Chondrocyte (in vitro differentiated cells): ENCODE data around the gene XRCC5. TPM values are rescaled to one million over a fixed set of nuclear protein-coding genes. Genes with fewer than 3 reads are reported as not detected.

ENCODE experiments used
- DNase-seq: peaks from one replicate; pipeline ENCODE4 v3.0.0; 2021; ENCODE audit warnings: mixed read lengths, low spot score
- H3K27ac Mint-ChIP-seq: one replicate; pipeline ENCODE4 v1.8.0; 2021; ENCODE audit warnings: mild to moderate bottlenecking, moderate library complexity, mixed read lengths; ENCODE audit not compliant: unreplicated experiment
- H3K27me3 Mint-ChIP-seq: 2 replicates; pipeline ENCODE4 v1.8.0; 2021; ENCODE audit warnings: low read depth, mixed read lengths
- H3K36me3 Mint-ChIP-seq: 2 replicates; pipeline ENCODE4 v1.8.0; 2021; ENCODE audit warnings: low read depth, mixed read lengths
- H3K4me1 Mint-ChIP-seq: 2 replicates; pipeline ENCODE4 v1.8.0; 2021; ENCODE audit warnings: low read depth, mild to moderate bottlenecking, mixed read lengths
- H3K4me3 Mint-ChIP-seq: one replicate; pipeline ENCODE4 v1.8.0; 2021; ENCODE audit warnings: mild to moderate bottlenecking, moderate library complexity, mixed read lengths; ENCODE audit not compliant: unreplicated experiment
- H3K9me3 Mint-ChIP-seq: 2 replicates; pipeline ENCODE4 v1.8.0; 2021; ENCODE audit warnings: low read depth, mixed read lengths
- long read RNA-seq: library from polyadenylated mRNA; stranded (forward); transcript quantifications from one replicate; pipeline ENCODE4 v2.0.0, GENCODE V29; 2021
- total RNA-seq: library from RNA; stranded (reverse); gene quantifications from 3 replicates; pipeline ENCODE4 v1.2.1, GENCODE V29; 2021
- TF ChIP-seq, protein P1 (sequence below): fragments of 200-600 bp; sonication (generic); IDR thresholded peaks from 2 replicates; pipeline ENCODE4 v1.5.0; 2021; ENCODE audit warnings: antibody characterized with exemption, mild to moderate bottlenecking, moderate library complexity

The XRCC5 gene
- 154 to 236 TPM (median 158 TPM) in 3 replicates for total RNA-seq
- long read RNA-seq, transcript XRCC5-201 (21 exons, 3,428 nt) = major isoform, 278 of 306 reads
- long read RNA-seq, partial matches to known transcripts = 21 of 306 reads
- long read RNA-seq, other reads (novel, unspliced or antisense) = 7 of 306 reads

DNA sequence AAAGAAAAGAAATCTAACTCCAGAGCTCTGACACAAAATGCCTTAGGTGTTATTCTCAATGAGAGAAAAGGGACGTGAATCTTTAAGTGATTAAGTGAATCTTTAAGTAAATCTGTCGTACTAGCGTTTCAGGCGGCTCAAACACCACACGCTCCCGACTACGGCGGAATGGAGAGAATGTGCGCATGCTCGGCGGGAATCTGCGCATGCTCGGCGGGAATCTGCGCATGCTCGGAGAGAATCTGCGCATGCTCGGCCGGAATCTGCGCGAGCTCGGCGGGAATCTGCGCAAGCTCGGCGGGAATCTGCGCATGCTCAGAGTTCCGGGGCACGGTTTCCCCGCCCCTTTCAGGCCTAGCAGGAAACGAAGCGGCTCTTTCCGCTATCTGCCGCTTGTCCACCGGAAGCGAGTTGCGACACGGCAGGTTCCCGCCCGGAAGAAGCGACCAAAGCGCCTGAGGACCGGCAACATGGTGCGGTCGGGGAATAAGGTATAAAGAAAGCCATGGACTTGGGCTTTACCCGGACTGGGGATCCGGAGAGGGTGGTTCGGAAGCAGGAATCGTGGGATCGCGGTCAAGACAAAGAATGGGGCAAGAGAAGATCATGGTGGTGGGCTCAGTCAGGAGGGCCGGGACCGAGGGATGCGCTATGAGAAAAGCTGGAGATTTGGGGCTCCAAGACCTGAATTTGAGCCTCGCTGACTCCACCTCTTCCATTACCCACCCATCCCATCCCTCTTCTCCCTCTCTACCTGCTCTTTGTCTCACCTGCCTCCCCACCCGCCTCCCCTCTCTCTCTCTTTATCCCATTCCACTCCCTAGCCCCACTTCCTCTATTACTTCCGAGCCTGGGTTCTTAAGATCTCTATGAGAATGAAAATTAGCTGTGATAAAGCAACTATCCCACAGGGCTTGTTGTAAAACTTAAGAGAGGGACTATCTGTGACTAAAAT, at the start of gene XRCC5:
Gene XRCC5 (plus strand): TSS at position 382 of the 955 bp plus-strand sequence. CDS start 89 bp downstream, at position 471.
- Mint-ChIP-seq H3K27ac (peak within 1 kb of the TSS; percentile 100), H3K36me3 (peaks cover 13% of the 10 kb centered on the region), H3K27me3 (peaks cover 1% of the 10 kb centered on the region), H3K4me1 (peaks cover 42% of the 10 kb centered on the region), H3K9me3 (no peaks in the 10 kb centered on the region), H3K4me3 (peak within 1 kb of the TSS; percentile 100)
- DNase-seq = peak; percentile 97
- TF ChIP-seq, protein P1, sequence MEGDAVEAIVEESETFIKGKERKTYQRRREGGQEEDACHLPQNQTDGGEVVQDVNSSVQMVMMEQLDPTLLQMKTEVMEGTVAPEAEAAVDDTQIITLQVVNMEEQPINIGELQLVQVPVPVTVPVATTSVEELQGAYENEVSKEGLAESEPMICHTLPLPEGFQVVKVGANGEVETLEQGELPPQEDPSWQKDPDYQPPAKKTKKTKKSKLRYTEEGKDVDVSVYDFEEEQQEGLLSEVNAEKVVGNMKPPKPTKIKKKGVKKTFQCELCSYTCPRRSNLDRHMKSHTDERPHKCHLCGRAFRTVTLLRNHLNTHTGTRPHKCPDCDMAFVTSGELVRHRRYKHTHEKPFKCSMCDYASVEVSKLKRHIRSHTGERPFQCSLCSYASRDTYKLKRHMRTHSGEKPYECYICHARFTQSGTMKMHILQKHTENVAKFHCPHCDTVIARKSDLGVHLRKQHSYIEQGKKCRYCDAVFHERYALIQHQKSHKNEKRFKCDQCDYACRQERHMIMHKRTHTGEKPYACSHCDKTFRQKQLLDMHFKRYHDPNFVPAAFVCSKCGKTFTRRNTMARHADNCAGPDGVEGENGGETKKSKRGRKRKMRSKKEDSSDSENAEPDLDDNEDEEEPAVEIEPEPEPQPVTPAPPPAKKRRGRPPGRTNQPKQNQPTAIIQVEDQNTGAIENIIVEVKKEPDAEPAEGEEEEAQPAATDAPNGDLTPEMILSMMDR = no peak

DNA sequence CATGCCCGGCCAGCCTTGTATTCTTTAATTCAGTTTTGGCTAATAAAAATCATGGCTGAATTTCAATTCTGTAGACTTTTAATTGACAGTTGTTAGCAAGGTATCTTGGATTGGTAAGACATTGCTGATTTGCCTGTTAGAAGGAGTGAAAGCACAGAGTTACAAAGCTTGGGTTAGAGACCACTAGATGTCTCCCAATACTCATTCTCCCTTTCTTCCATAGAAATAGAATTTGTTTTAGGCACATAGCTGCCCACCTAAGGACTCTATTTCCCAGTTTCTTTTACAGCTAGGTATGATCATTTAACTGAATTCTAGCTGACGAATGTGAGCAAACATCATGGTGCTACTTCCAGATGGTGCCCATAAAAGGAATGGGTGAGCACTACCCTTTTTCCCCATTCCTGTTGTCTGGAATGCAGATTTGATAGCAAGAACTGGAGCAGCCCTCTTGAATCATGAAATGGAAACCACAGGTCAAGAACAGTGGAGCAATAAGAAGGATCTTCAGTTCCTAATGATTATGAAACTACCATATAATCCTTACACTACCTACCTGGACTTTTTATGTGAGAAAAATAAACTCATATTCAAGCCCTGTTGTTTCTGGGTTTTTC, 45.0 kb upstream of the XRCC5 start:
- no peak for DNase-seq
- H3K27ac Mint-ChIP-seq = no peak overlapping the region
- TF ChIP-seq, protein P1 = peak; percentile 36
- H3K9me3 Mint-ChIP-seq = no peaks in the 10 kb centered on the region
- no peaks in the 10 kb centered on the region for H3K36me3 Mint-ChIP-seq
- peaks cover 4% of the 10 kb centered on the region for H3K4me1 Mint-ChIP-seq
- H3K4me3 Mint-ChIP-seq = no peak overlapping the region
- no peaks in the 10 kb centered on the region for H3K27me3 Mint-ChIP-seq

DNA sequence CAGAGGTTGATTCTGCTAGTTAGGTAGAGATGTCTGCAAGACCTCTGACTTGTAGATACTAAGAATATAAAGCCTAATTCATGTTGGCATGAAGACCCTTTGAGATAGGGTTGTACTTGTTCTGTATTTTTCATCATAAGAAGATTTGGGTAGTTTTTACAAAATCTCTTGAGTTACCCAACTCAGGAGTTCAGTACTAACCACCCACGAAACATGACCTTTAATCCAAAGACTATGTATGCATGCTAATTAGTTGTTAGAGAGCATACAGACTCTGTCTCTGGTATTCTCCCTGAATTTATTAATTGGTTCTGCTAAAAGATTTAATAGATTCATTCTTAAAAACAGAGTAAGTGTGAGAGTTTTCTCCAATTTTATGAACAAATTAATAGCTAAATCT, 44.5 kb upstream of the XRCC5 start:
- Mint-ChIP-seq H3K4me1 (peaks cover 4% of the 10 kb centered on the region), H3K27ac (no peak overlapping the region), H3K27me3 (no peaks in the 10 kb centered on the region), H3K9me3 (no peaks in the 10 kb centered on the region), H3K4me3 (no peak overlapping the region), H3K36me3 (peaks cover 2% of the 10 kb centered on the region)
- TF ChIP-seq, protein P1 = no peak
- no peak for DNase-seq

DNA sequence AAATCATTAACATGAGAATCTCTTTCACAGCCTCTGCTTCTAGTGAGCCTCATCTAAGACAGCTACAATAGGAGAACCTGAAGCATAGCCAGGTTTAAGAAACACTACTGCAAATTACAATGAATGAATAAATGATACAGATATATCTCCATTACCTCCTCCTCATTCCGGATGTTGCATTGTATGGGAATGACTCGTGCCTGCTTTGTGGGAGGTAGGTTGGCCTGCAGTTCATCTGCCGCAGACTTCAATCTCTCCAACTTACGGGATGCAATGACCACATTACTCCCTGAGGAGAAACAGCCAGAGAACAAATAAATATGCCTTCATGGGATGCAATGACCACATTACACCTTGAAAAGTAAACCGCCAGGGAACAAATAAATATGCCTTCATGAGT, 42.9 kb upstream of the XRCC5 start:
- no peak overlapping the region for H3K27ac Mint-ChIP-seq
- TF ChIP-seq, protein P1 = no peak
- DNase-seq = no peak
- peaks cover 2% of the 10 kb centered on the region for H3K36me3 Mint-ChIP-seq
- no peaks in the 10 kb centered on the region for H3K9me3 Mint-ChIP-seq
- H3K27me3 Mint-ChIP-seq = no peaks in the 10 kb centered on the region
- H3K4me1 Mint-ChIP-seq = peaks cover 4% of the 10 kb centered on the region
- no peak overlapping the region for H3K4me3 Mint-ChIP-seq

DNA sequence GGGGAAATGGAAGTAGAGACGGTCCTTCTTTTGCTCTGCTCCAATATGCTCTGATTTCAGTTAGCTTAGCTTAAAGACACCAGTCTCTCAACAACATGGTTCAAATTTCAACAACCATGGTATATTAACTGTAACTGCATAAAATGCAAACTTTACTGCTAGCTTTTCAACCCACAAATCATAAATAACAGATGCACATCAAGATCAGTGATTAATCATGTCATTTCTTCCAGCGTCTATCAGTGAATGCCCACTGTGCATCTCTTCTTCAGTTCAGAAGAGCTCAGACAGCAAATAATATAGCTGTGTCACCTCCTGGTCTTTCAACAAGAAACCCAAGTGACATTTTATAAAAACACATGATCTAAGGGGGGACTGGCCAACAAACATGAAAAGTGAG, 40.1 kb upstream of the XRCC5 start:
- Mint-ChIP-seq H3K36me3 (peaks cover 2% of the 10 kb centered on the region), H3K4me1 (peaks cover 10% of the 10 kb centered on the region), H3K4me3 (no peak overlapping the region), H3K27me3 (no peaks in the 10 kb centered on the region), H3K9me3 (no peaks in the 10 kb centered on the region), H3K27ac (no peak overlapping the region)
- no peak for DNase-seq
- TF ChIP-seq, protein P1 = no peak
